H1 (cell line): ENCODE data around the gene TCAF1. TPM values are rescaled to one million over a fixed set of nuclear protein-coding genes. Genes with fewer than 3 reads are reported as not detected.

Source experiments
- BACH1 ChIP-seq: IDR thresholded peaks from 2 replicates; pipeline ENCODE4 v1.6.1; 2012; ENCODE audit warnings: low read length, improper control_type of control experiment
- polyA plus RNA-seq, 7 experiments: library from polyadenylated mRNA; depleted of rRNA in 3 of 7; stranded (reverse) in 5 of 7; unstranded in 2 of 7; fragments of >200 nt in 5 of 7; fragments of 200-250 nt in 2 of 7; gene quantifications; 1 replicate in 5 of 7; 2 replicates in 1 of 7; 4 replicates in 1 of 7; pipeline versions ENCODE4 v1.2.1 to v1.2.3, GENCODE V29; 2011 to 2013; ENCODE audit warnings: missing spikeins in 2 of 7, mixed read lengths in 2 of 7
- total RNA-seq: library from RNA; stranded (reverse); fragmentation: NEBNext Ultra II Directional; extraction: Animal tissue kit (Norgen Biotek cat#: 25700); gene quantifications from 2 replicates; pipeline ENCODE4 v1.2.1, GENCODE V29; 2021

The TCAF1 gene
- total and polyA plus RNA-seq, 2 of the 8 experiments (the other 6 are each of a cell fraction or from before 2014, with no cell fraction given) = 9.6 to 28.0 TPM

- TF ChIP-seq BACH1 = no peak
- TF ChIP-seq, all 59 proteins: peak for 0
Observed at GRCh38 chr7:143905509-143905908, 3.5 kb upstream of the TCAF1 start (continued).
